Lower leg skin (tissue), 3 donors: Measurements from ENCODE around the gene CLUH.

ENCODE experiments used
- CTCF ChIP-seq, 3 donors: fragments of 450-650 bp; IDR thresholded peaks; one replicate each; pipeline ENCODE4 v1.5.1; 2016; ENCODE audit warnings: antibody characterized with exemption in 3 of 3, mild to moderate bottlenecking in 3 of 3, moderate library complexity in 2 of 3
- POLR2A ChIP-seq, 2 donors: fragments of 450-650 bp; IDR thresholded peaks; one replicate each; pipeline ENCODE4 v1.6.1; 2016 to 2017; ENCODE audit warnings: antibody characterized with exemption in 2 of 2, mild to moderate bottlenecking in 1 of 2, moderate library complexity in 1 of 2

DNA sequence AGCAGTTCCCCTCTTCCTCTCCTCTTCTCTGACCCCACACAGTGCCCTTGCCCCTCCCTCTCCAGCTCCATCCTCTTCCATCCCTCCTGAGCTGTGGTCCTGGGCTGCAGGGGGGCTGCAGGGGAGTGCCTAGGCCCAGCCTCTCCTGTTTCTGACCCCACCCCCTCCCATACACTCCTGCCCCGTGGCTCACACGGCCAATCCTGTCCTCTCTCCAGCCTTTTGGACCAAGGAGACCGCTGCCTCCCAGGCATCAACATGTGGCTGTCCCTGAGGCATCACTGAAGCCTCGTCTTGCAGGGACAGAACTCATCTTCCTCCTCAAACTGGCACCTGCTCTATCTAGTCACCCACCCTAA, 6.7 kb downstream of the CLUH start:
- TF ChIP-seq POLR2A (IDR thresholded peaks at IDR 0.05) (no peak), CTCF (IDR thresholded peaks at IDR 0.05) (no peak)
